ENCODE results near the gene PRPSAP2. TPM values are rescaled to one million over a fixed set of nuclear protein-coding genes. Genes with fewer than 3 reads are reported as not detected.
"Not testable (repeated sequence)": the region's sequence is repeated elsewhere in the genome, so short reads cannot be mapped to it uniquely, and the experiment has no call there.

The PRPSAP2 gene
- total RNA-seq, 1 donor from 2014 or later = 18.3 TPM

DNA sequence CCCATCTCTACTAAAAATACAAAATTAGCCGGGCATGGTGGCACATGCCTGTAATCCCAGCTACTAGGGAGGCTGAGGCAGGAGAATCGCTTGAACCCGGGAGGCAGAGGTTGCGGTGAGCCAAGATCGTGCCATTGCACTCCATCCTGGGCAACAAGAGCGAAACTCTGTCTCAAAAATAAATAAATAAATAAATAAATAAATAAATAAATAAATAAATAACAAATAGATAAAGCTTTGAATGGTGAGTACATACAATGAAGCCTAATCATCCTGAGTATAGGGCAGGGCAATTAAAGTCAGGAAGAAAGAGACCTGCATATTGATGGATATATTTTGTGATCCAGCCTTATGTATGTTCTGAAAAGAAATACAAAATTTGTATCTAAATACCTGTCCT, 98.1 kb downstream of the PRPSAP2 start:
- DNase-seq; intact Hi-C loops (cut with DNase I); ATAC-seq (ENCODE audit: poor library complexity): not testable (repeated sequence)

DNA sequence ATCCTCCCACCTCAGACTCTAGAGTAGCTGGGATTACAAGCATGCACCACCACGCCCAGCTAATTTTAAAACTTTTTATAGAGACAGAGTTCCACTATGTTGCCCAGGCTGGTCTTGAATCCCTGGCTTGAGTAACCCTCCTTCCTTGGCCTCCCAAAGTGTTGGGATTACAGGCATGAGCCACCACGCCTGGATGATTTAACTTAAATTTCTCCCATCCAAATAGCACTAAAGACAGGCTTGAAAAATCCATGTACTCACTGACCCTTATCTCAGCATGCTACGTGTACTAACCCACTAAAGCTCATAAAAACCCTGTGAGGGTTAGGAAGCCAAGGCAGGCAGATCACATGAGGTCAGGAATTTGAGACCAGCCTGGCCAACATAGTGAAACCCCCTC, 98.7 kb downstream of the PRPSAP2 start:
- no peak for ATAC-seq (ENCODE audit: poor library complexity)
- intact Hi-C loops (cut with DNase I) = no loop called here
- no peak for DNase-seq

DNA sequence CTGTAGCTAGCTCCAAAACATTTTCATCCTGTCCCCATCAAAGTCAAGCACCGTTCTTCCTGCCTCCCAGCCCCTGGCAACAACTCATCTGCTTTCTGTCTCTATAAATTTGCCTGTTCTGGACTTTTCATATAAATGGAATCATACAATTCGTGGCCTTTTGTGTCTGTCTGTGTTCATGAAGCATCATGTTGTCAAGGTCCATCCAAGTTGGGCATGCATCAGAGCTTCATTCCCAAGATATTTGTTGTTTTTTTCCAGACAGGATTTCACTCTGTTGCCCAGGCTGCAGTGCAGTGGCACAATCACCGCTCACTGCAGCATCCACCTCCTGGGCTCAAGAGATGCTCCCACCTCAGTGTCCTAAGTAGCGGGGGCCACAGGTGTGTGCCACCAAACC, 99.9 kb downstream of the PRPSAP2 start:
- intact Hi-C loops (cut with DNase I) = no loop called here
- no peak for ATAC-seq (ENCODE audit: poor library complexity)
- DNase-seq = peak; percentile 1

DNA sequence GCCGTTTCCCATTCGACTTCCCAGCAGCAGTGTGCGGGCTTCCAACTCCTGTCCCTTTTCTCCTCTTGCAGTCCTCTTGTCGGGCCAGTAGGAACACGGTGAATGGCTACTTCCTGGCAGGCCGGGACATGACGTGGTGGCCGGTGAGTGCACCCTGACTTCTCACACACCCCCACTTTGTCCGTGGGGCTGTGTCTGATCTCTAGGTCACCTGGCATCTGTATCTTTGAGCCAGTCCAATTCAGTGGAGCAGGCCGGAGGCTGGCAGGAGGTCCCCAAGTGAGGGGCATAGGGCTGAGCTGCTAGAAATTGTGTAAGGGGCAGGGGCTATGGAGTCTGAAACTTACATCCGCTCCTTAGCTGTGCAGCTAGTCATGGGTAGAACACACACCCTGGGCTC, 100.7 kb downstream of the PRPSAP2 start:
- ATAC-seq (ENCODE audit: poor library complexity) = no peak
- intact Hi-C loops (cut with DNase I) = no loop called here
- DNase-seq = peak; percentile 18

DNA sequence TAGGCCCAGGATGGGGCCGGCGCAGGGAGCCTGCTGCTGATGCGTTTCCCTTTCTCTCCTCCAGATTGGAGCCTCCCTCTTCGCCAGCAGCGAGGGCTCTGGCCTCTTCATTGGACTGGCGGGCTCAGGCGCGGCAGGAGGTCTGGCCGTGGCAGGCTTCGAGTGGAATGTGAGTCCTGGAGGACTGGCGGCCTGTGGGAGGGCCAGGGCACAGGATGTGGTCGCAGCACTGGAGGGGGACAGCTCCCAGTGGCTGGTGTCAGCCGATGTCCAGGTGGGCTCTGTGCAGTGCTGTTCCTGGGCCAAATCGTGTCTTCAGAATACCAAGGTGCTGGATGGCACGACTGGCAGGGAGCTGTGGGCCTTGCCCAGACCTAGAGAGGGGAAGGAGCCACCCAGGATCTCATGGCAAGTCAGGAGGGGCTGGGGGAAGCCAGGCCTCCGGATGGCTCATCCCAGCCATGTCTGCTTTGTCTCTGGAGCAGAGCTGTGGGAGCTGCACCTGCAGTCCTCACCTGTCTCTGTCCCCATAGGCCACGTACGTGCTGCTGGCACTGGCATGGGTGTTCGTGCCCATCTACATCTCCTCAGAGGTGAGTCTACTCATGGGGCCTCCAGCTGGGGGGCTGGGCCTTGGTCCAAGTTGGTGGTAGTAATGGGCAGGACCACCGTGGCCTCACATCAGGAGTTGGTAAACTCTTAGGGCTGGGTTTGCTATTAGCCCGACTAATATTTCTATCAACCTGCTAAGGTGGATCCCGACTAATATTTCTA, 101.3 kb downstream of the PRPSAP2 start:
- DNase-seq (peak; percentile 33), ATAC-seq (ENCODE audit: poor library complexity) (no peak)
- intact Hi-C loops (cut with DNase I) = no loop called here

DNA sequence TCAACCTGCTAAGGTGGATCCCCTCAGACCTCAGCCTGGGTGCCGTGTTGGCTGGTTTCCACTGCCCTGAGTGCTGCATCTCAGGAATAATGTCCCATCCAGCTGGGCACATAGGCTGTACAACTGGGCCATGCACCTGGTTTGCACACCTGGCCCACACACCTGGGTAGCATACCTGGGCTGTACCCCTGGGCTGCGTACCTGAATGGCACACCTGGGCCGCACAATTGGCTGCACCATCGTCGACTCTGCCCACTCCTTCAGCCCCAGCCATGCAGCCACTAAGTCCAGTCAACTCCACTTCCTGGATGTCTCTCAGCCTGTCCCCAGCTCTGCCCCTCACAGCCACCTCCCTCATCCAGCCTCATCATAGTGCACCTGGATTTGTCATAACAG, 101.9 kb downstream of the PRPSAP2 start:
- DNase-seq (peak; percentile 10), ATAC-seq (ENCODE audit: poor library complexity) (no peak)
- intact Hi-C loops (cut with DNase I) = loop anchor here (10.0 kb wide), 1 partner anchor 45 kb away; no protein-coding TSS in a partner anchor

DNA sequence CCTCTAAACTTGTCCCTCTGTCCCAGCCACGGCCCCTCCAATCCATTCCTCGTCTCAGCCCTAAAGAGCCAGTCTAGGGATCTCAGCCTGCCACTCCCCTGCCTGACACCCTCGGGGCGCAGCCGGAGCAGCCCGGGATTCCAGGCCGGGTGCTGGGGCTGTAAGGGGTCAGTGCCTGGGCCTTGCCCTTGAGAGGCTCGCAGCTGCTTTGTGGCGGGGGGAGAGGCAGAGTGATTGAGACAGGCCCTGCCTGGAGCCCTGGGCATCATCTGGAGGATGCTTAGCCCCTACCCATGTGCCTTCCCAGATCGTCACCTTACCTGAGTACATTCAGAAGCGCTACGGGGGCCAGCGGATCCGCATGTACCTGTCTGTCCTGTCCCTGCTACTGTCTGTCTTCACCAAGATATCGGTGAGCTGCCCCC, 102.3 kb downstream of the PRPSAP2 start:
- DNase-seq (no peak), ATAC-seq (ENCODE audit: poor library complexity) (no peak)
- intact Hi-C loops (cut with DNase I) = loop anchor here (10.0 kb wide), 1 partner anchor 45 kb away; no protein-coding TSS in a partner anchor

- DNase-seq = peak; percentile 89
- ATAC-seq (ENCODE audit: poor library complexity) = peak; percentile 95
- intact Hi-C loops (cut with DNase I) = loop anchor here (10.0 kb wide), 1 partner anchor 46 kb away; no protein-coding TSS in a partner anchor
Measured at GRCh38 chr17:18960803-18961511, 103.0 kb downstream of the PRPSAP2 start.

DNA sequence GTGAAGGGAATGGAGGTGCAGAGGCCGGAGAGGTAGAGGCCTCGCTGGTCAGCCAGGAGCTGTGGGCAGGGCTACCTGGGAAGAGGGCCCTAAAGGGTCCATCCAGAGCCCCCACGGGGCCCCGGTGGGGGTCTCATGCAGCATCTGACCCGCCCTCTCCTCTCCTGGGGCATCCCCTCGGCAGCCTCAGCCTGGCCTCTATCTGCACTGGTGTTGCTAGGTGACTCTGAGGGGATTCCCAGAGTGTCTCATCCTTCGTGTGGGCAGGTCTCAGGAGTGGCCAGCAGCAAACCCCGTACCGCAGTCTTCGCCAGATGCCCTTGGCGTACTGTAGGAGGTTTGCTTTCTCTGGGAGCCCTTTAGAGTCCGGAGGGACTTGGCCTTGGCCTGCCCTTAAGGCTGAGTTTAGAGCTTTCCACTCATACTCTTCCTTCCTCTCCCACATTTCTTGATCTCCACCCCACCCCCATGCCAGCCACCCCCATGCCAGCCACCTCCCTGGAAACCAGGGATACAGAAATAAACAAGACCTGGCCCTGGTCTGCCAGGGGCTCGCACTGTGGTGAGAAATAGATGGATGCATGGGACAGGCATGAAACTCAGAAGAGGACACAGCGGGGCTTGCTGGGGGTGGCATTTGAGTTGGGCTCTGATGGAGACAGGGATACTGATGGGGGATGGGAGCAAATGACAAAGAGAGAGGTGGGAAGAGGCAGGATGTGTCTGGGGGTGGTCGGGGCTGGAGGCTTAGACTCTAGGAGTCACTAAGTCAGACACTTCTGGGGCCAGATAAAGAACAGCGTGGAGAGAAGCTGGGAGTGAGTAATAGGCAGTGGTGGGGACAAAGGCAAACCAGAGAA, 103.9 kb downstream of the PRPSAP2 start:
- no peak for ATAC-seq (ENCODE audit: poor library complexity)
- DNase-seq = no peak
- intact Hi-C loops (cut with DNase I) = loop anchor here (10.0 kb wide), 1 partner anchor 47 kb away; no protein-coding TSS in a partner anchor

DNA sequence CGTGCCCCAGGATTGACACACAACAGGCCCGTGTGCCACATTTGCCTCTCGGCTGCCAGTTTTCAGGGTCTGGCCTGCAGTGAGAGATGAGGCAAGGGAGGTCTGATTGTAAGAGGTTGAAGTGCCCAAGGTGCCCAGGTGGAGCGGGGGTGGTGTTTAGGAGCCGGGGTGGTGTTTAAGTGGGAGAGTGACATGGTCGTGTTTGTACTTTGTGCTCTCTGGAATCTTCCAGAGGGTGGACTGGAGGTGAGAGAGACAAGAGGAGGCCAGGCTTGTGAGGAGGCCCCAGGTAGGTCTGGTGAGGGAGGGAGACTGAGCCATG, 104.5 kb downstream of the PRPSAP2 start:
- intact Hi-C loops (cut with DNase I) = loop anchor here (10.0 kb wide), 1 partner anchor 48 kb away; no protein-coding TSS in a partner anchor
- ATAC-seq (ENCODE audit: poor library complexity) = no peak
- no peak for DNase-seq

DNA sequence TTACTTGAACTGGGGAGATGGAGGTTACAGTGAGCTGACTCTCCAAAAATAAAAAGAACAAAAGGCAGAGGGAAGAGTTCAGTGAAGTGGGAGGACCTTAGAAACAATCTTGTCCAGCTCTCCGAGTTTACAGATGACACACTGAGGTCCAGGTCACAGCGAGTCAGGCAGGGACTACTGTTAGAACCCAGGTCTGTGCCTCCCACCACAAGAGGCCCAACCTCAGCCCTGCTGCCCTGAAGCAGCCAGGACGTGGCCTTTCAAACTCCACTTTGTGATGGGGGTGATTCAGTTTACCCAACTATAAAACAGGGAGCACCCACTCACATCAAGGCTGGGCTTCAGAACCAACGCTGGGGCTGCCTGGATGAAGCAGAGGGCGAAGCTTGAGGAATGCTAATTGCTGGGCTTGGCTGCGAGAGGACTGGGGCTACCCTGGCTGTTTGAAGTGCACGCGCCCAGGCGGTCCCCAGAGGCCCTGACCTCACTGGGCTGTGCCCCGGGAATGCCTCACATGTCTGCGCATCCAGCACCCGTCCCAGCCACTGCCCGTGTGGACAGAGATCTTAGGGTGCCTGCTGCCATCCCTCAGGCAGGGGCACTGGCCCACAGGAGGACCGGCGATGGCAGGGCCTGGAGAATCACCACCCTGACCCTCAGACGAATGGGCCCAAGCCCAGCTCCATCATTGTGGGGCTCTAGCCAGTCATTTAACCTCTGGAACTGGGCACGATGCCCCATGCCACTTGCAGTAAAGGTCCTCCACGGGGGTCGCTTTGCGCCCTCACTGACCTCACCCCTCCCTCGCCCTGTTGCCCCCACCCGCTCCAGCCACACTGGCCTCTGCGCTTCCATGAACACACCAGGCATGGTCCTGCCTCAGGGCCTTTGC, 105.4 kb downstream of the PRPSAP2 start:
- intact Hi-C loops (cut with DNase I) = loop anchor here (10.0 kb wide), 1 partner anchor 49 kb away; no protein-coding TSS in a partner anchor
- DNase-seq = no peak
- no peak for ATAC-seq (ENCODE audit: poor library complexity)

DNA sequence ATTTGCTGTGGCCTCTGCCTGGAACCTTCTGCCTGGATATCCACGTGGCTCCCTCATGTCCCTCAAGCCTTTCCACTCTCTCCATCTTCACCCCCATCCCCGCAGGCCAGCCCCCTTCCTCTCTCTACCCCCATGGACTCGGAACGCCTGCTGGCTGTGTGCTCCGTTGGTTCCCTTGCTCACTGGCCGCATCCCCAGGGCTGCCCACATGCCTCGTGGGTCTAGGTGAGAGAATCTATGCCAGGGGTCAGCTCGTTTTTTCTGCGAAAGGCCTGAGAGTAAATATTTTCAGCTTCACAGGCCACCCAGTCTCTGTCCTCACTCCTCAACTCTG, 106.1 kb downstream of the PRPSAP2 start:
- intact Hi-C loops (cut with DNase I) = loop anchor here (10.0 kb wide), 1 partner anchor 49 kb away; no protein-coding TSS in a partner anchor
- no peak for DNase-seq
- ATAC-seq (ENCODE audit: poor library complexity) = no peak

GRCh38 chr17:18964550-18964949, 106.6 kb downstream of the PRPSAP2 start:
- intact Hi-C loops (cut with DNase I) = loop anchor here (10.0 kb wide), 1 partner anchor 50 kb away; no protein-coding TSS in a partner anchor
- ATAC-seq (ENCODE audit: poor library complexity) (no peak), DNase-seq (no peak)

- DNase-seq = no peak
- ATAC-seq (ENCODE audit: poor library complexity) = no peak
- intact Hi-C loops (cut with DNase I) = loop anchor here (10.0 kb wide), 1 partner anchor 51 kb away; no protein-coding TSS in a partner anchor
Measured at GRCh38 chr17:18965530-18966236, 107.8 kb downstream of the PRPSAP2 start.

DNA sequence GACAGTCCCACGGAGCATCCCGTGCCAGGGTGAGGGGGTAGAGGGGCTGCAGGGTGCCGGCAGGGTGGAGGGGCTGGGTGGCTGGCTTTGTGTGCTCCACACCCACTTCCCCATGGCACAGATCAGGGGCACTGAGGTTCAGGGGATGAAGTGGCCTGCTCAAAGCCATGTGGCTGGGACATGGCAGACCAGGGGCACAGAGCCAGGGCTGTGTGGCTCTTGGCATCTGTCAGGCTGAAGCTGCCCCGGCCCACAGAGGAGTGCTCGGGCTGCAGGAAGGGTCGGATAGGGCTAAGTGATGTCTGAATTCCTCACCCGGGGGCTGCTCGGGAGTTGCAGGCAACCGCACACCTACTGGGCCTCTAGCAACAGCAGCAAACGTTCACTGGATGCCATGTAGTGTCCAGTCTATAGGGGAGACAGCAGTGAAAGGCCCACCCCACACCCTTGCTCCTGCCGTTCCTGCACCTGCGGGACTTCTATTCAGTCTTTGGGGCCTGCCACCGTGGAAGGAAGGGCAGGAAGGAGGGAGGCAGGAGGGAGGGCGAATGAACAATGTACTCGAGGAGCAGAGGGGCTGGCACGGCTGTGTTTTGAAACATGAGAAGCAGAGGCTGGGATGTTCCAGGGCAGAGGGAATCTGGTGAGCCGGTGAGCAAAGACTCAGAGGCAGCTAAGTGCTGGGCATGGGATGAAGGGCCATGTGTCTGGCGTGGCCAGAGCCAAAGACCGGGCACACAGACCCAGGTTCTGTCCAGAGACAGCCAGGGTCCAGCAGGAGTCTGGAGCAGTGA, 109.1 kb downstream of the PRPSAP2 start:
- ATAC-seq (ENCODE audit: poor library complexity) (peak; percentile 58), DNase-seq (no peak)
- intact Hi-C loops (cut with DNase I) = loop anchor here (10.0 kb wide), 1 partner anchor 52 kb away; no protein-coding TSS in a partner anchor

GRCh38 chr17:18967916-18968315, 110.0 kb downstream of the PRPSAP2 start:
- ATAC-seq (ENCODE audit: poor library complexity) = no peak
- intact Hi-C loops (cut with DNase I) = loop anchor here (10.0 kb wide), 1 partner anchor 53 kb away; no protein-coding TSS in a partner anchor
- DNase-seq = no peak

Measured in Right ventricle myocardium superior (tissue), 1 donor.